HL-60 (cell line): ENCODE measurements around the gene THSD7B.

Experiments
- CTCF ChIP-seq: IDR thresholded peaks from one replicate; pipeline ENCODE4 v1.5.1; 2011; ENCODE audit warnings: low read length, control low read depth, inconsistent platforms; ENCODE audit not compliant: insufficient read depth
- GABPA ChIP-seq: IDR thresholded peaks from 2 replicates; pipeline ENCODE4 v1.6.1; 2012; ENCODE audit warnings: low read depth
- POLR2AphosphoS5 ChIP-seq: IDR thresholded peaks from 2 replicates; pipeline ENCODE4 v1.6.1; 2012; ENCODE audit warnings: low read depth
- REST ChIP-seq: IDR thresholded peaks from 2 replicates; pipeline ENCODE4 v1.6.1; 2012; ENCODE audit warnings: low read depth; ENCODE audit not compliant: insufficient replicate concordance
- SPI1 ChIP-seq: IDR thresholded peaks from 2 replicates; pipeline ENCODE4 v1.6.1; 2012; ENCODE audit warnings: low read depth, mild to moderate bottlenecking, borderline replicate concordance

- no peak for TF ChIP-seq CTCF
- TF ChIP-seq POLR2AphosphoS5, result no peak
- no peak for TF ChIP-seq REST
- TF ChIP-seq SPI1, result no peak
- TF ChIP-seq GABPA, result no peak
These were observed 57.9 kb downstream of the THSD7B start for GRCh38 chr2:136823291-136823690.
